Esophagus squamous epithelium (tissue), 4 donors: ENCODE results near the gene IMMP2L.

Experiments
- CTCF ChIP-seq, 6 experiments: fragments of 450-650 bp in 4 of 6; fragments of 200-600 bp in 2 of 6; sonication (generic) in 2 of 6; IDR thresholded peaks; one replicate each; pipeline ENCODE4 v1.5.1; 2016 to 2019; ENCODE audit warnings: antibody characterized with exemption in 6 of 6, mild to moderate bottlenecking in 4 of 6, moderate library complexity in 4 of 6
- POLR2A ChIP-seq, 4 donors: fragments of 450-650 bp; IDR thresholded peaks; one replicate each; pipeline ENCODE4 v1.6.1; 2017; ENCODE audit warnings: antibody characterized with exemption in 4 of 4, mild to moderate bottlenecking in 4 of 4, moderate library complexity in 3 of 4

- TF ChIP-seq POLR2A (IDR thresholded peaks at IDR 0.05) (no peak), CTCF (IDR thresholded peaks at IDR 0.05) (no peak)
Measured at GRCh38 chr7:111082351-111082750, 479.9 kb downstream of the IMMP2L start.
